Stimulated activated CD4-positive, alpha-beta T cell treated with anti-CD3 and anti-CD28 coated beads, Interleukin-2, amount 100 ng/mL, for 48 hours (primary cell): Measurements from ENCODE around the gene CSTB.

Experiments used
- DNase-seq, 2 donors: peaks; one replicate each; pipeline ENCODE4 v3.0.0-alpha.2; 2020

Gene CSTB

DNA sequence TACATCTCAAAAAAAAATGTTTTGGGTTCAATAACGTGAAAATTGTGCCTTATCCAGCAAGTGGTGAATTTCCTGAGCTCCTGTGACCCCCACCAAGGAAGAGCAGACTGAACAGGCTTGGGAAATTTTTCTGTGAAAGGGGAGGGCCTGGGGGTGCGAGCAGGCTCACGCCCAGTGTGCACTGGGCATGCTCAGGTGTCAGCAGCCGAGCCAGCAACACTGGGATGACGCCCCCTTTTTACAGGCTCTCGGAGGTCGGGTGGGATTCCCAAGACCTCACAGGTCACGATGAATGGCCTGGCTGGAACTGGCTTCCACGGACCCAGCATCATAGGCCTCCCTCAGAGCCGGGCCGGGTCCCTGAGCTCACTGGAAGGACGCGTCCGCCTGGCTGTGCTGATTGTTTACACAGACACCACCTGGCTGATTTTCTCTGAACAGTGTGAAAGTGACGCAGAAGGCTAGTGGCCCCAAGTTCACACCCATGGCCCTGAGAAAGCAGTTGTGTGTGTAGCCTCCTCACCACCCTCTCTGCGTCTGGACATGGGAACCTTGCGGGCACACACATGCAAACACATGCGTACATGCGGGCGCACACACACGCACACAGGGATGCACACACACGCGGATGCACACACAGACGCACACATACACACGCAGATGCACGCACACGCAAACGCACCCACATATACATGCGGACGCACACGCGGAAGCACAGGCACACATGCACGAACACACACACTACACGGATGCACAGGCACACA, 9.2 kb downstream of the CSTB start:
- DNase-seq, result no peak

DNA sequence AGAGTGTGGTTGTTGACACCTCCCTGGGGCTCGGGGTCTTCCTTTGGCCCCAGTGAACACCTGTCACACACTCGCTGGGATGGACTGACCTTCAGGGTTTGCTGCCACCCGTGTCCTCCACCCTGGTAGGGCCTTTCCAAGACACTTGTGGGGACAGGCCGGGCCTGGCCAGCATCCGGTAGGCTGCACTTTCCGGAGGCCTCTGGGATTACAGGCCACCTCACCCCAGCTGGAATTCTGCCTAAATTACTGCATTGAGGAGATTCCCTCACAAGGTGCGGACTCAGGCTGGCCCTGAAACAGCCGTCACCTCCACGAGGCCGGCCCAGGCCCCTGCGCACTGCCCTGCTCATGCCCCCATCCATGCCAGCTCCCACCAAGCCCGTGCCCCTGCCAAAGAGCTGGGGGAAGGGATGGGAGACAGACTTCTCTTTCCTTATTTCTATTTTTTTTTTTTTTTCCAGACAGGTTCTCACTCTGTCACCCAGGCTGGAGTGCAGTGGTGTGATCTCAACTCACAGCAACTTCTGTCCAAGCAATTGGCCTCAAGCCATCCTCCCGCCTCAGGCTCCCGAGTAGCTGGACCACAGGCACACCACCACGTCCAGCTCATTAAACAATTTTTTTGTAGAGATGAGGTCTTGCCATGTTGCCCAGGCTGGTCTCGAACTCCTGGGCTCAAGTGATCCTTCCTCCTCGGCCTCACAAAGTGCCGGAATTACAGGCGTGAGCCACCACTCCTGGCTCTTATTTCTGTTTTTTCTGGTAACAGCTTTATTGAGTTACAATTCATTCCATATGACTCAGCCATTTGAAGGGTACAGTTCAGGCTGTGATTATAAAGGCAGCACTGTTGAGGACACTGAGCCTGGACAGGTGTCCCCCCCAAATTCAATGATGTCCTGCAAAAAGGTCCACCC, 11.3 kb downstream of the CSTB start:
- no peak for DNase-seq

DNA sequence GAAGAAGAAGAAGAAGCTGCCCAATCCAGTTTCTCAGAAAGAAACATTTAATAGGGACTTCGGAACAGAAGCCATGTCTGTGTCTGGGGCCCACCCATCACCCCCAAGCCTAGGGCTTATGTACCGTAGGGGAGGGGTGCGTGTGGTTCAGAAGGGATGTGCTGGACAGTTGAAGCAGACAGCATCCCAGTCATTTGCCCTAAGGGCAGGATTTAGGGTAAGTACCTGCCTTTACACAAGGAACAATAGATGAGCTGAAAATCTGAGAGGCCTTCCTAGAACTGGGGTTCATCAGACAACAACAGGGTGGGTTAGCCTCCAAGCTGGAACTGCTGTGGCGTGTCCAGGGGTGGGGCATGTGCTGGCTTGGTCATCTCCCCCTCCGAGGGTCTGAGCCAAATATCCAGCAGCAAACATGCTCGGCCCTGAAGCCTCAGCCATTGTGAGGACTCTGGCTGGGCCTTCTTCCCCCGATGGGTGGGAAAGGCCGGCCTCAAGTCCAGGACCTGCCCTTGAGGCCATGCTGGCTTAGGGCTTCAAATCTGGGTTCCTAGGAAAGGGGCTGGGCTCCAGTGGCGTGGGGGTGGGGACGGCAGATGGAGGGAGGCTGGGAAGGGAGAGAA, 12.1 kb downstream of the CSTB start:
- no peak for DNase-seq

GRCh38 chr21:43762303-43763128, 13.6 kb downstream of the CSTB start:
- no peak for DNase-seq

GRCh38 chr21:43761886-43762285, 14.2 kb downstream of the CSTB start:
- no peak for DNase-seq

GRCh38 chr21:43760391-43760958, 15.6 kb downstream of the CSTB start:
- DNase-seq, result no peak

DNA sequence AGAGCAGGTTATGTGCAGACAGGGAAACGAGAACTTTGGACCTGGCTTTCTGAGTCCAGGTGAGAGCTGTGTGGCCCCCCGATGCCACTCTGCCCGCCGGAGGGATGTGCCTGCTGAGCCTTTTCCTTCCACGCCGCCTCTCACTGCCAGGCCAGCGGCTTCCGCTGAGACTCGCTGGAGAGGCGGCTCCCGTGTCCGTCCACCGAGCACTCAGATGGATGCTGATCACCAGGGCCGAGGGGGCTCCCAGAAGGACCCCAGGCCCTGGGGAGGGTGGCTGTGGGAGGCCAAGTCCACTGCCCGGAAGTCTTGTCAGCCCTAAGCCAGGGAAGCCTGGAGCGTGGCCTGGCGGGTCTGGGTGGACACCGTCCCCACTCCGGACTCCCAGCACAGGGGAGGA, 16.5 kb downstream of the CSTB start:
- DNase-seq, result no peak

GRCh38 chr21:43758811-43759210, 17.3 kb downstream of the CSTB start:
- no peak for DNase-seq

DNA sequence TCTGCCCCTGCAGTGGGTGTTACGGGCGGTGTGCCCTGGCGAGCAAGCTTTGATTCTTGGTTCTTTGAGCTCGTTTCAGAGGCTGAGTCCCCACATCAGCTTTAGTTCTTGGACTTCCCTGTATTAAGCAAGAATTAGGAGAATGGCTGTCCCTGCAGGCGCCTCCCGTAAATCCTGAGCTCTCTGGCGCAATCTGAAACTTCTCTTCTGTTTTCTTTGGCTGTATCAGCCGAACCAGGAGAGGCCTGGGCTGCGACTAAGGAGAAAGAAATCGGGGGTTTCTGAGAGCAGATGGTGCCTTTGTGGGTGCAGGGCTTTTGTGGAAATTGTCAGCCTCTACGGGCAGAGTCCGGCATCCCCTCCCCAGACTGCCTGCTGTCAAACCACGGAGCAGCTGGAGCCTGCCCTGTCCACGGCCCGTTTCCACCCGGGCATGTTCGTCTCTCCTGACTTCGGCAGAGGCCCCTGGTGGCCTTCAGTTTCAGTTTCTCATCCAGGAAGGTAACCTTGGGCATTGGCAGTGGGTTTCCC, 17.9 kb downstream of the CSTB start:
- no peak for DNase-seq

DNA sequence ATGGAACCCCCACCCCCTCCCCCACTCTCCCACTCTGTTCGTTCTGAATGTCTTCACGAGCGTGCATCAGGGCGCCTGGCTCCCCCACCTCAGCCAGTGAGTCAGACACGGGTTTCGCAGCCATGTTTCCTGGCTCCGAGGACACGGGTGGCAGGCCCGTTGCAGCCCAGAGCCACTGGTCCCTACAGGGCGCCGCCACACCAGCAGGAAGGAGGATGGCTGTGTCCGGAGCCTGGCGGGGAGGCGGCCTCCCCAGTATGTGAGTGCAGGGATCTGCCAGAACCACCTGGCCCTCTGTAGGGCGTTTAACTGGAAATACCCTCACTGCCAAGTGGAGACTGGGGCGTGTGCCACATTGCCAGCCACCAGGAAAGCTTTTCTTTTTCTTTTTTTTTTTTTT, 18.5 kb downstream of the CSTB start:
- DNase-seq, result no peak

GRCh38 chr21:43755820-43756594, 20.1 kb downstream of the CSTB start:
- no peak for DNase-seq

GRCh38 chr21:43754948-43755781, 20.9 kb downstream of the CSTB start:
- no peak for DNase-seq

GRCh38 chr21:43753439-43753799, 22.7 kb downstream of the CSTB start:
- no peak for DNase-seq

DNA sequence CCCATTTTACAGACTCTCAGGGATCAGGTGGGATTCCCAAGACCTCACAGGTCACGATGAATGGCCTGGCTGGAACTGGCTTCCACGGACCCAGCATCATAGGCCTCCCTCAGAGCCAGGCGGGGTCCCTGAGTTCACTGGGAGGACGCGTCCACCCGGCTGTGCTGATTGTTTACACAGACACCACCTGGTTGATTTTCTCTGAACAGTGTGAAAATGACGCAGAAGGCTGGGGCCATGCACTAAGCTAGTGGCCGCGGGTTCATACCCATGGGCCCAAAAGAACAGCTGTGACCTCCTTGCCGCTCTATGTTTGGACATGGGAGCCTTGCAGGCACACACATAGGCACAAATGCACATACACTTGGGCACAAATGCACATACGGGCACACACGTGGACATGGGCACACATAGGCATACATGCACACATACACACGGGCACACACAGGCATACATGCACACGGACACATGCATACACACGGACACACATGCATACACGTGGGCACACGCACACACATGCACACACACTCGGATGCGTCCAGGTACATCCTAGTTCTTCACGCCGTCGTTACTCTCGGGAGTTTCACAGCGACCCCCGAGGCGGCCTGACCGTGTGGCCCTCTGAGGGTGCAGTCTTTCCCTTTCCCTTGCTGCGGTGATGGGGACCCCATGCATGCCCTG, 23.2 kb downstream of the CSTB start:
- DNase-seq, result no peak

DNA sequence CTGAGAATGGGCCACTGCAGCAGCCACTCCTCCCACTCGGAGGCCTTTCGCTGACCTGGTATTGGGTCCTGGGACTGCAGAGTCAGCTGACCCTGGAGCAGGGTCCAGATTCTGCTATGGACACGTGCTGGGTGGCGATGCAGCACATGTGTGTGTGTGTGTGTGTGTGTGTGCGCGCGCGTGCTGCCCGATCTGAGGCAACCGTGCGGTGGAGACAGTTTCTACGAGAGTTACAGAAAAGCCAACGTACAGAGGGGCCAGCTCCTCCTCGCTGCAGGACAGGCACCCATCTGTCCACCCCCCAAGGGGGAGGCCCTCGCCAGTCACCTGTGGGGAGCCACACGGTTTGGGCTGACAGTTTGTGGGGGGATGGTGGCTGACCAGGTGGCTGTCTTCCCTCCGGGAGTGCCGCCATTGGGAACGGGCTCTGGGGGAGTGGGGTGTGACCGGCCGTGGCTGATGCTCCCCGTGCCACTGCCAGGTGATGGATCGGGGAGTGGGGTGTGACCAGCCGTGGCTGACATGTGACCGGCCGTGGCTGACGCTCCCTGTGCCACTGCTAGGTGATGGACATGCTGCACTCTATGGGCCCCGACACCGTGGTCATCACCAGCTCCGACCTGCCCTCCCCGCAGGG, 24.0 kb downstream of the CSTB start:
- no peak for DNase-seq

DNA sequence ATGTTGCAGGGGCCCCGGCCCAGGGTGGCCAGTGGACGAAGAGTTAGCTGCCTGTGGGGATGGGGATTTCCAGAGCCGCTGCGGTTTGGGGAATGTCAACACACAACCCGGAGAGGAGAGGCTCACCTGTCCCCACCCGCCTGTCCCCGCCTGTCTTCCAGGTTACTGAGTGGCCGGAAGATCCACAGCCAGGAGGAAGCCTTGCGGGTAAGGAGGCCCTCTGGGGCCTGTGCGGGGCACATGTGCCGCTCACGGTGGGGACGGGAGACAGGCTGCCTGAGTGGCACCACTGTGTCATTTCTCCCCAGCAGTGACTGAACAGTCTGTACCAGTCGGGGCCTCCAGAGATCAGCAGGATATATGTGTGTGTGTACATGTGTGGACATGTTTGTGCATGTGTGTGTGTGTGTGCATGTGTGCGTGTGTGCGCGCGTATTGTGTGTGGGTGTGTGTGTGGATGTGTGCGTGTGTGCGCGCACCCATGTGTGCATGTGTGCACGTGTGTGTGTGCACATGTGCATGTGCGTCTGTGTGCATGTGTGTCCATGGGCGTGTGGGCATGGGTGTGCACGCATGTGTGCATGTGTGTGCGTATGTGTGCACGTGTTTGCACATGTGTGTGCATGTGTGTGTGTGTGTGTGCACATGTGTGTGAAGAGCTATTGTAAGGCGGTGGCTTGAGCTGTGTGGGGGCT, 25.6 kb downstream of the CSTB start:
- DNase-seq, result no peak

DNA sequence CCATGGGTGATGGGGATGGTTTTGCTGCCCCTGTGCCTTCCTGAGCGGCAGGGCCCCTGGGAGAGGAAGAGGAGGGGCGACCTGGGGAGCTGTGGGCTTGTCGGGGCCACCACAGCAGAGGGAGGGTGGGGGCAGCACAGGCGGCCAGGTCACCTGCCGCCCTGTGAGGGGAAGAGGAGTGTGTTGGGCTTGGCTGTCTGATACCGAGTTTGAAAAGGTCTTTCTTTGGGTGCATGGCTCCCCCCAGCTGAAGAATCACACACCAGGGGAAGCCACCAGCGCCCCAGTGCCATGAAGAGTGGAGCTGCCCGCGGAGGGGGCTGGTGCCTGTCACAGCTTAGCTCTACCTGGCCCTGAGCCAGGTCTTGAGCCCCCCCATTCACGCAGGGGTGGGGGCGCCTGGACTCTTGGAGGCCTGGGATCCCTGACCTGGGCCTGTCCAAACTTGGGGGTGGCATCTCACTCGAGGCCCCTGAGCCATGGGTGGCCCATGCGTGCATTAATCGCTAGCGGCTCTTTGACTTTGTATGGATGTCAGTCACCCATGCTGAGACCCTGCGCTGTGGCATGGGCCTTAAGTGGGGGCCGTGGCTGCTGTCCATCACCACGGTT, 26.4 kb downstream of the CSTB start:
- DNase-seq, result no peak

DNA sequence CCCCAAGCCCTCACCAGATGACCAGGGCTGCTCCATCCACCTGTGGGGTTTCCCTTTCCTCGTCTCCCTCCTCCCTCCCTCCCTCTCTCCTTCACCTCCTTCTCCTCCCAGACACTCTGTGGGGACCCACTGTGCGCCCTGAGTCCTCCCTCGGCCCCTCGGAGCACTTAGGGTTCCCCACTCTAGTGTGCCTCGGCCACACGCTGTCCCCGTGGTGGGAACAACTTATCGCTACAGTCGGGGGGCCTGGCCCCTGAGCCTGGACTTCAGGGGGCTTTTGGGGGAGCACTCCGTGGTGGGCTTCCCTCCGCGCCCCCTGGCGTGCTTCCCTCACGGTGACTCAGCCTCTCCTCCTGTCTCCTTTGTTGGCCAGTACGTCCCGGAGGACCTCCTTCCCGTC, 27.5 kb downstream of the CSTB start:
- DNase-seq, result no peak
